ENCODE results near the gene TBC1D3B. TPM values are rescaled to one million over a fixed set of nuclear protein-coding genes. Genes with fewer than 3 reads are reported as not detected.
"Not testable (repeated sequence)": the region's sequence is repeated elsewhere in the genome, so short reads cannot be mapped to it uniquely, and the experiment has no call there.

The TBC1D3B gene
- polyA plus RNA-seq, 3 donors = 6.9 to 18.7 (median 8.6) TPM

DNA sequence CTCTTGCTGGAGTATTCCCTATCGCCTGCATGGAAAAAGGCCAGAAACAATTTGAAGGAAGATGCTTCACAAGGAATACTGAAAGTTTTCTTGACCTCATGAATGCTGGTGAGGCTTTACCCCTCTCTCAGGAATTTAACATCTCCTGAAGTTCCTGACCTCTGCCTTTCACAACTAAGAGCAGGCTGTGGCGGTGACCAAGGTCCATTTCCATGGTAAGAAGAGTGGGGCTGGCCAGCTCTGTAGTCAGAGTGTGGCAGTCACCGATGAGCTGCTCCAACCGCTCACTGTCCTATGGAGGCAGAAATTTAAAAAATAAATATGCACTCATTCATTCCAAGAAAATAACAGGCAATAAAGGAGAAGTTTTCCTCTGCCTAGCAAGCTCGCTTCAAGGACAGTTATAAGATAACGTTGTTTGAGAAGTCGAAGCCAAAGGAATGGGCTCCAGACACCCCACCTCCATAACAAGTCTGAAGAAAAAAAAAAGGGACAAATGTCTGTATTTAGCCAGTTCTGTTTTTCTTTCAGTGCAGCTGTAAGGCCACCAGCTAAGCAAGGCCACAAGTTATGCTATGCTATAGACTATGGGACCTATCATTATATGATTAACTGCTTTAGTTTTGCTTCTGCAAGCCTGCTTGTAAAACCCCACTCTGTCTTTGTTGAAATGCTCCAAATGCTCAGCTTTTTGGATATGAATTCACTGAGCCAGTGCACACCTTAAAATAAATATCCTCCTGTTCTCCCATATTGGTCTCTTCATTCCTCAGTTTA is 28.5 kb upstream of the TBC1D3B start:
- DNase-seq (ENCODE audit: extremely low read depth in 1 of 11, low read depth in 9 of 11, low spot score in 4 of 11) = no peak

DNA sequence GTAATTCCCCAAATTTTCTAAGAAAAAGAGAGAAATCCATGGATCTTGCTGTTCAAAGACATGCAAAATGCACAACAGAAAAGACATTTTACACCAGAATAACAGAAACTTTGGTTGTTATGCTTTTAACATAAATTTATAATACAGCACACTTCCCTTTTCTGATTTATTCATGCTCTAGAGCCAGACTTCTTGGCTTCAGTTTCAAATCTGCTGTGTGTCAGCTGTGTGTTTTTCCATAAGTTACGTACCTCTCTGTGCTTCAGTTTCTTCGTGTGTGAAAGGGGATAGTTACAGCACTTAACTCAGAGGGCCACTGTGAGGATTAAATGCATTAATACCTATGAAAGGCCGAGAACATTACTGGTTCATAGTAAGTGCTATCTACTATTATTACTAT is 26.9 kb upstream of the TBC1D3B start:
- no peak for DNase-seq (ENCODE audit: extremely low read depth in 1 of 11, low read depth in 9 of 11, low spot score in 4 of 11)

DNA sequence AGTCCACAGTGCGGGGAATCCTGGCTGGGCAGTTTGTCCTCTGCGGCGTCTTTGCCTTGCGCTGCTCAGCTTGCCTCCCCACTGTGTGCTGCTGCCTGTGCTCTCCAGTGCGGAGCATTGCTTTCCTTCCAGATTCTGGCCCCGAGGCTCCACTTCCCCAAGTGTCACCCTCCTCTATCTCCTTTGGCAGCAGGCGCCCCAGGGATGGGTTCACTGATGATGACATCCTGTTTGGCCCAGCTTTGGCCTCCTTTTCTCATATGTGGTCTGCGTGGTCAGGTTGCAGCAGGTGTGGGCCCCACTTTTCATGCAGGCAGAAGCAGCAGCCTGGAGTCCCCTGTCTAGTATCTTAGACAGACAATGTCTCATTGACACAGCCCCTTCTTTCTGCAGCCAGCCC is 25.1 kb upstream of the TBC1D3B start:
- DNase-seq (ENCODE audit: extremely low read depth in 1 of 11, low read depth in 9 of 11, low spot score in 4 of 11) = not testable (repeated sequence)

DNA sequence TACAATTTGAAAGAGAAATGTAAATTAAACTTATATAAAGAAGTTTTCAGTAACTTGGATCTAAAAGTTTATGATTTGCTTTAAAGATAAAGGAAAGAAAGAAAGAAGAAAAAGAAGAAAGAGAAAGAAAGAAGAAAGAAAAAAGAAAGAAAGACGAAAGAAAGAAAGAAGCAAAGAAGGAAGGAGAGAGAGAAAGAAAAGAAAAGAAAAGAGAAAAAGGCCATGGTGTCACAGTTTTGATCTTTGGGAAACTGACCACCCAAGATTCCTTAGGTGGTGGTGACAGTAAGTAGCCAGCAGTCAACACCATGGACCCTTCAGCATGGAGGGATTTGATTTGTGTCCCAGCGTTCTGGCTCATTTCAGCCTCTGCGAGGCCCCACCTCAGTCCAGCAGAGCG is 24.7 kb upstream of the TBC1D3B start:
- not testable (repeated sequence) for DNase-seq (ENCODE audit: extremely low read depth in 1 of 11, low read depth in 9 of 11, low spot score in 4 of 11)

DNA sequence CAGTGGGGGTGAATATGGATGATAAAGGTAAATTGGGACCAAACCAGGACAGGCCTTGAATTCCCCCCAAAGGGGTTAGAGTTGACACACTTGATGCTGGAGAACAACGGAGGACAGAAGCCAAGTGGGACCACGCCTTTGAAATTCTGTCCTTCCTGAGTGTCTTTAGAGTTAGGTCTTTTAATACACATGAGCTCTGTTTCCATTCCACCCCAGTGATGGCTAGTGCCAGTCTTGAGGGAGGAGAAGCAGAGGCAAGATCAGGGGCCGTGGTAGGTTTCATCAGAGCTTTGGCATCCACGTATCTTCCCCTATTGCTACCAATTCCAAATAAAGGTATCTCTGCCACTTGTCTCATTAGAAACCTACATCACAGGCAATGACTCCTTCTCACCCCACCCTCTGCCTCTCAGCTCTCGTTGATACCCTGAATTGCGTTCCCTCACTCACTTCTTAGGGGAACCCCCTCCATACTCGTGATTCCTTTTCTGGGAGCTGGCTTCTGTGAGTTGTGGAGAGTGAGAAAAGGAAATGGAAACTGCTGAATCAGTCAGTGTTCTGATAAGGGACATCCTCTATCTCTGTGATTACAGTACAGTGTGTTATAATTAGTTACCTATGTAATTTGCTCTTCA is 22.5 kb upstream of the TBC1D3B start:
- DNase-seq (ENCODE audit: extremely low read depth in 1 of 11, low read depth in 9 of 11, low spot score in 4 of 11) = no peak

DNA sequence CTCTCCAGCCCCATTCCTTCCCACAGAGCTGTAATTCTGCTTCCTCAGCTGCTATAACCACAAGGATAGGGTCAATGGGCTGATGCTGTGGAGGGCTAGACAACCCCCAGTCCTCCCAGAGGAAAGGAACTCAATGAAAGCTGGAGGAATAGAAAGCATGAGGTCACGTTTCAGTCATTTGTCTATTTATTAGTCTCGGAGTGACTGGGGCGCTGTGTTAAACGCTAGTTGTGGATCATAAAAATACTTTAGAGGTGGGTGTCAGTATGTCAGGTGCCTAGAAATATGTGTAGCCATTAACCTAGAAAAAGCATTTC is 20.9 kb upstream of the TBC1D3B start:
- DNase-seq (ENCODE audit: extremely low read depth in 1 of 11, low read depth in 9 of 11, low spot score in 4 of 11) = no peak

DNA sequence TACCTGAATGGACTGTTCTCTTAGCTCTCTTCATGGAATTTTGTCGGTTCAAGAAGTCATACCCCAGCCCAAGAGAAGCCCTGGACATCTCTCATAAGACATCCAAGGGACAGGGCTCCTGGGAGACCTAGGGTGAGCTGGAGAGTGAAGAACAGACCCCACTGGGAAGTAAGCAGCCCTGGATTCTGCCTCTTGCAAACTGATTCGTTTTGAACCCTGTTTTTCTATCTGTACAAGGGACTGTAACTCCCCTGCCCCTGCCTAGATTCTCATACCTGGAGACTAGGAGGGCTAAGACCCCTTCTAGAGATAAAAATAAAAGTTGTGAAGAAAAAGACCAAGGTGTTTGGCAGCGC is 19.7 kb upstream of the TBC1D3B start:
- DNase-seq (ENCODE audit: extremely low read depth in 1 of 11, low read depth in 9 of 11, low spot score in 4 of 11) = no peak

DNA sequence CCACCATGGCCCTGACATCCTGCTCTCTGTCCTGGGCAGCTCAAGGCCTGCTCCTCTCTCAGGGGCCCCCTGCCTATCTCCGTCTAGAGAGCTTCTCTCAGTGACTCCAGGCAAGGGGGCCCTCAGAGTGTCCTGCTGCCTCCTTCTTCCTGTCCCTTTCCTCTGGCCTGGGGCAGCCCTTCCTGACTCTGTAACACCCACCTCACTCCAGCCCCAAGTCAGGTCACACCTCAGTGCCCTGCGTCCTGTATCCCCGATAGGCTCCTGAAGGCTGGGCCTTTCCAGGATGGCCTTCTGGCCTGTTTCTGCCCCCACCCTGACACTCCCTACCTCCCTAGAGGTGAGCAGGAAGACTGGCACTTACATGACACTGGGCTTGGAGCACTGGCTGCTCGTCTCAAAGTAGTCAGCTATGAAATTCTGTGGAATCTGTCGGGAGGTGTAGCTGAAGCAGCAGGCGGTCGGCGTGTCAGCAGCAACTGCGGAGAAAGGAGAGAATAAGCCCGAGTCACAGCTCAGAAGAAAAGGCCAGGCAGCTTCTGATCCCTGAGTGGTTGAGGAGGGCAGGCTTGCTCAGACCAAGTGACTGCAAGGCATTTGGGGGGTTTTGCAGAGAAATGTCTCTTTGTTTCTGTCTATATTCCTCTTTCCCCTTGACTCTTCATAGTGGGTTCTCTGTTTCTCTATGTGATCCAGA is 19.1 kb upstream of the TBC1D3B start:
- no peak for DNase-seq (ENCODE audit: extremely low read depth in 1 of 11, low read depth in 9 of 11, low spot score in 4 of 11)

DNA sequence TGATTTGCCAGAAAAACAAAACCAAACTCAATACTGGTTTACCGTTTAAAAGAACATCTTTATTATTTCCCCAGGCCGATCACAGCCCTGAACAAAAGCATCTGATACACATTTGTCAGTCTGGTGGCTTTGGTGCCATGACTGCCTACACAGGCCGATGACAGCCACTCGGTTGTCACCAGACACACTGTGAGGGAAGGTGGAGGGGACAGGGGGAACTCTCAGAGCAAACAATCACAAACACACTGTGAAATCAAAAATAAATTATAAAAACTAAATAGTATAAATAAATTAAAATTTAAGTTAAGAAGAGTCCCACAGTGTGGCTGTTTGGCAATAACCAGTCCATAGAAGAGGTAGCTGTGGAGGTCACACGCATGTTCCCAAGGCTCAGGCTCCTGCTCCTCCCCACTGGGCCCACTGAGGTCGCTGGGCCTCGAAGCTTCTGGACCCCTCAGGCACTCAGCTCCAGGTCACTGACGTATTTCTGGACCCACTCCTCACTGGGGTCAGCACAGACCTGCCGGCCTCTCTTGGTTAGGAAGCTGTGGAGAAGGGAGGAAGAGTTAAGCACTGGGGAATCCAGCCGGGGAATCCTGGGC is 18.5 kb upstream of the TBC1D3B start:
- not testable (repeated sequence) for DNase-seq (ENCODE audit: extremely low read depth in 1 of 11, low read depth in 9 of 11, low spot score in 4 of 11)

DNA sequence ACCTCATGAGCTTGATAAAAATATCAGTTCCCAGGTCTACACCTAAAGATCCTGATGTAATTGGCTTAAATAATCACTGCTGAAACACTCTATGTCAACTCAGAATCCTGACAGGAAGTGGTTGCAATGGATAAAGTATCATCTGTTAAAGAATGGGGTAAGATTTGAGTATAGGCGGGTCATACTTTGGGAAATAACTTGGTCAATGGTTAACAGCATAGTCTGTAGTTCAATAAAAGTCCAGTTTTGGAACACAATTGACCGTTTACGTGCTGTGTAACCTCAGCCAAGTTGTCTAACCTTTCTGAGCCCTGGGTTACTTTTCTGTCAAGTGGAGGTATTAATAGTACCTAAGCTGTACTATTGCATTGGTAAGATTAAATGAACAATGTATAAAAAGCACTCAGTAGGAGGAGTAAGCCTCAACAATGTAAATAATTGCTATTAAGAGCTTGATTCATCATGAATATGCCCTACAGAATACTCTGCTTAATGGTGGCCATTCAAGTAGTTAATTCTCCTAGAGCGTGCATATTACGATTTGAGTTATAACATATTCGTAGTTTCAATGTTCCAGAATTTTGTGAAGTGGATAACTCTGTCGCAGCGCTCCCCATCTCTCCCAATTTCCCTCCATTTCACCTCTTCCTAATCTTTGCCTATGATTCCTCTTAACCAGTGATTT is 17.9 kb upstream of the TBC1D3B start:
- not testable (repeated sequence) for DNase-seq (ENCODE audit: extremely low read depth in 1 of 11, low read depth in 9 of 11, low spot score in 4 of 11)

DNA sequence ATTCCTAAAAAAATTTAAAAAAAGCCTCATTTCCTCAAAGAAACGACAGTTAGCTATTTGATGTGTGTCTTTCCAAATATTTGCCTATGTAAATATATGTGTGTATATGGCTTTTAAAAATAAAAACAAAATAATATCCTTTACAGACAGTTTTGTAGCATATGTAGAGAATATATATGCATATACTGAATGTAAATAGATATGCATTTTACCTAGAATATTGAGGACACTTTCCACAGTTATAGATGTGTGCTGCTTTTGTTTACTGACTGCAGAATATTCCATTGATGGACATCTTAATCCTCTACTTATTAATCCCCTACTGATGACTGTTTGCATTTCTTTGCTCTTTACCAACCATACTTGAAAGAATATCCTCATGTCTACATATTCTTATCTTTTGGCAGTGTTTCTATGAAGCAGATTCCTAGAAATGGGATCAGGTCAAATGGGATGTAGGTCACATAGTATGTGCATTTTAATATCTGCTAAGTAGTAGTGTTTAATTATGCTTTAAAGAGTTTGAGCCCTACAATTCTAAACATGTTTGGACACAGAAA is 16.9 kb upstream of the TBC1D3B start:
- DNase-seq (ENCODE audit: extremely low read depth in 1 of 11, low read depth in 9 of 11, low spot score in 4 of 11) = no peak

DNA sequence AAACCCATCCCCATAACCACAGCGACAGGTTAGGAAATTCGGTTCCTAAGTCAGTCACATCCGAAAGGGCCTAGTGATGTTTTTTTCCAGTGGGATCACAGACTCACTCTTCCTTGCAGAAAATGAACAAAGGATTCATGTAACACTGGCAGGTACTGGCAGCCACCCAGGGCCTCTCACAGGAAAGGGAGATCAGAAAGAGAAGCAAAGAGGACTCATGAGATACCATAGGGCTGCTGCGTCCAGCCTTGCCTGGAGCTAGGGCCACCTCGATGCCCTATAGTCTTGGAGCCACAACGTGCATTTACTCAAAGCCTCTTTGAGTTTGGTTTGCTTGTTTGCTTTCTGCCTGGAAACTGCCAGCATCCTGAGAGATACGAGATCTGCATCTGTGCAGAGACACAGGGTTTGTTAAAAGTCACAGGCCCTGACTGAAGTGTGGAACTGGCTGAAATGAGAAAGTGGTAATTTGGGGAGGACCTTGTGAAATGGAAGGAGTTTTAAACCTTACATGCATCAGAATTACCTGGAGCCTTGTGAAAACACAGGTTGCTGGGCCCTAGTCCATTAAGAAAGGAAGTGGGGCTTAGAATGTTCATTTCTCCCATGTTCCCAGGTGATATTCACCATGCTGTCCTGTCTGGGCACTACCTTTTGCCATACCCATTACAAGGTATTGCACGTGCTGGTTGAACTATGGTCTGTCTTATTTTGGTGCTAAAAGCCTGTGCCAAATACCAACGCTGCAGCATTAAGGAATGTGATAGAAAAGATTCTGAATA is 14.3 kb upstream of the TBC1D3B start:
- DNase-seq (ENCODE audit: extremely low read depth in 1 of 11, low read depth in 9 of 11, low spot score in 4 of 11) = not testable (repeated sequence)

DNA sequence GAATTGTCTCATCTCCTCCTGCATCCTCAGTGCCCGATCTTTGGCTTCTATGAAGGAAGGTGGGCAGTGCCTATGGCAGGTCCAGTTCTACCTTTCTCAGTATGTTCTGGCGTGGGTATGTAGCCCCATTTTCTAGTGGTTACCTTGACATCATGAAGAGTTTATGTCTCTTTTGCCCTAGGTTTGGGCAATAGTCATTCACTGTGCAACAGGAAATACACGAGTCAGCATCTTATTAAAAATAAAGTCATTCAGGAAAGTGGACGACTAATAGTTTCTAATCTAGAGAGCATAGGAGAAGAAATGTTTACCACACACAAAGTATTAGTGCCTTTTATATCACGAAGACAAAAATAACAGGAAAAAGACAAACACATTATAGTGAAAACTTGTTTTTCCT is 13.6 kb upstream of the TBC1D3B start:
- DNase-seq (ENCODE audit: extremely low read depth in 1 of 11, low read depth in 9 of 11, low spot score in 4 of 11) = not testable (repeated sequence)

DNA sequence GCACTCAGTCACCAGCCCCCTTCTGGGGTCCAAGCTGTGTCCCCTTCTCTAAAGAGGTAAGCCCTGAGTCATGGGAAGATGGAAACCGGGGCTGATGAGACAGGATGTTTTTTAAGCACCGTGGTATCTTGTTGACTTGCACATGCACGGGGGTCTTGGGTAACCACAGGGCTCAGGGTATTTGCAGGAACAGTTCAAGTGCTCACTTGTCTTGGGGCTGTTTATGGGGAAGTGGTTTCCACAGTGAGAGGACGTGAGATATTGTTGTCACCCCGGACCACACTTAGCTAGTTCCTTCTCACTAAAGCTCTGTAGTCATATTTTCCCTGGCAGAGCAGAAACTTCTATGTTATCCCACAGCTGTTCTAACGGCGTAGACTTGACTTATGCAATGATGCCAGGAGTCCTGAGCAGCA is 12.5 kb upstream of the TBC1D3B start:
- DNase-seq (ENCODE audit: extremely low read depth in 1 of 11, low read depth in 9 of 11, low spot score in 4 of 11) = no peak

DNA sequence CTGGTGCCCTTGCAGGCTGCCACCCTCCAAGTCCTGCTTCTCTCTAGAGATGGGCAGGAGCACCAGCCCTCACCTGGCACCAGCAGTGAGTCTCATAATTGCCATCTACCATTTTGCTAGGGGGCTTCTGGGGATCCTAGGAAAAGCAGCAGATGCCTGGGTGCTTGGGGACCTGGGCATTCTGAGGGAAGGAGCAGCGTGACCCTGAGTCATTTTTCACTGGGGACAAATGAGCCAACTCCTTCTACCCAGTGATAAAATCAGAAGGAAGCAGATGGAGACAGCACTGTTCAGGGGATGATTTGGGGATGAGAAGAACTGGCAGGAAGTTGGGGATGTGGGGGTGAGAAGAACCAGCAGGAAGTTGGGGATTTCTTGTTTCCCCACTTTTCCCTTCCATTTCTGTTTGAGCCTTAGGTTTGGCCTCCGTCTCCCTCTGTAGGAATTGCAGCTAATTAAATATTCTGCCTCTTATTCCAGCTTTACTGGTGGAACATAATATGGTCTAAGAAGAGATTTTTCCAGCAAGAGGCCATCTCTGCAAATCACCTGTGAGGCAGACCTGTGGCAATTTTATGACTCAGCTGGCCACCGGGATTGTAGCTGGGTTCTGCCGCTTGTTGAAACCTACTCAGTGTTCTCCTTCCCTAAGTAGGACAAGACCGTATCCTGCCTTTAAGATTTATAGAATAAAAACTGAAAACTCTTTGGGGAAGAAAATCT is 11.7 kb upstream of the TBC1D3B start:
- not testable (repeated sequence) for DNase-seq (ENCODE audit: extremely low read depth in 1 of 11, low read depth in 9 of 11, low spot score in 4 of 11)

DNA sequence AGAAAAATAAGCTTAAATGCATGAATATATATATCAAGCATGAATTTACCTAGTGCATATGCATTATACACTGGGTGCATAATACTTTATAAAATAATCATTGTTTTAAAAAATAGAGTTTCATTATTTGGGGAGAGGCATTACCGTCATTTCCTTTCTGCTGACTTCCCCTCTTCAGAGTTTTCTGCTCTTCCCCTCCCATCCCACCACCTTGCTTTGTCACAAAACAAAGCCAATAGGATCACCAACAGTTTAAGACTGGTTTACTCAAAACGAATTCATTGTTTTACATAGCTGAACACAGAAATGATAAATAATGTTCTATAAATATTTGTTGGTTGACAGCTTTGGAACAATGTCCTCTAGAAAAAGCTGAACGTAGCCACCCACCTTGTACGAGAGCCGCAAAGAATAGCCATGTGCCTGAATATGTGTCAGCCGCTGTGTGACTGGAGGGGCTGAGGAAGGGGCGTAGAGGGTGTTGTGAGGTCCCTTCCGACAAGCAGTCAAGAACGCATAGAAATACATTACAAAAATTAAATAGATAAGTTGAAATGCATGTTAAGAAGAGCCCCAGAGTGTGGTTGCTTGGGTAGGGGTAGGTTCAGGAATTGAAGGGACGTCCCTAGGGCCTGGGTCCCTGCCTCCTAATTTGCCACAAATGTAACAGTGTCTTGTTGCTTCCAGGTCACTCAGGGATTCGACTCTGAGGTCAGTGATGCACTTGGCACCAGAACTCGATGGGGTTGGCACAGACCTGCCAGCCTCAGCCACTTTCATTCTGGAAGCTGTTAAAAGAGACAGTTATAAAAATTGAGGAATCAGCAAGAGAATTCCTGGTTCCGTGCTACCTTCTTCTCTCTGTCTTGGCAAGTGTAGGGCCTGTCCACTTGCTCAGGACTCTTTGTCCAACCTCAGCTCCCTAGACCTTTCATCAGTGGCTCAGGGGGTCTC is 10.7 kb upstream of the TBC1D3B start:
- not testable (repeated sequence) for DNase-seq (ENCODE audit: extremely low read depth in 1 of 11, low read depth in 9 of 11, low spot score in 4 of 11)

DNA sequence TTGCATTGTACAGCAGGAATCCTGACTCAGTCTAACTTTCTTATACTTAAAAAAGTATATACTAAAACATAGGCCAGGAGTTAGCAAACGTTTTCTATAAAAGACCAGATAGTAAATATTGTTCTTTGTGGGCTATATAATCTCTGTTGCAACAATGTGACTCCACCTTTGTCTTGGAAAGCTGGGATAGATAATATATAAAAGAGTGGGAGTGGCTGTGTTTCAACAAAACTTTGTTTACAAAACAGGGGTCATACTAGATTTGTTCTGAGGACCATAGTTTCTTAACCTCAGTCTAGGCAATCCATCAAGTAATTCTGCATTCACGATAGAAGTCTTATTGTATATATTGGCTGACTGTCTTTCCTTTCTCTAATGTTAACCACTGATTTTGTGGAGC is 9.0 kb upstream of the TBC1D3B start:
- DNase-seq (ENCODE audit: extremely low read depth in 1 of 11, low read depth in 9 of 11, low spot score in 4 of 11) = no peak

Data from renal cortex interstitium (tissue), 11 donors.